GM12878 (cell line): ENCODE results near the gene PRKG1. TPM values are rescaled to one million over a fixed set of nuclear protein-coding genes. Genes with fewer than 3 reads are reported as not detected.

Source experiments
- CBX3 ChIP-seq: fragments of 200-600 bp; sonication (generic); IDR thresholded peaks from 2 replicates; pipeline ENCODE4 v1.6.1; 2016; ENCODE audit warnings: low read depth, borderline replicate concordance
- DPF2 ChIP-seq: fragments of 450-650 bp; IDR thresholded peaks from 2 replicates; pipeline ENCODE4 v1.6.1; 2017; ENCODE audit warnings: mild to moderate bottlenecking
- HDAC6 ChIP-seq: fragments of 200-600 bp; sonication (generic); IDR thresholded peaks from one replicate; pipeline ENCODE4 v1.8.0; 2017; ENCODE audit warnings: antibody characterized with exemption; ENCODE audit not compliant: unreplicated experiment
- NFIC ChIP-seq: IDR thresholded peaks from 2 replicates; pipeline ENCODE4 v1.6.1; 2012; ENCODE audit warnings: low read depth, mild to moderate bottlenecking, inconsistent platforms, low read length, moderate library complexity
- NFYB ChIP-seq: IDR thresholded peaks from 2 replicates; pipeline ENCODE4 v1.6.1; 2011; ENCODE audit warnings: low read depth, mild to moderate bottlenecking, low read length, improper control_type of control experiment, moderate library complexity; ENCODE audit not compliant: insufficient read depth
- RAD51 ChIP-seq: fragments of 450-650 bp; IDR thresholded peaks from 2 replicates; pipeline ENCODE4 v1.6.1; 2016; ENCODE audit warnings: moderate library complexity, mild to moderate bottlenecking, inconsistent platforms
- RELA ChIP-seq: fragments of 450-650 bp; IDR thresholded peaks from 2 replicates; pipeline ENCODE4 v1.8.0; 2014; ENCODE audit warnings: borderline replicate concordance; ENCODE audit not compliant: partially characterized antibody
- SREBF1 ChIP-seq: IDR thresholded peaks from 2 replicates; pipeline ENCODE4 v1.6.1; 2012; ENCODE audit warnings: mild to moderate bottlenecking, low read length
- polyA plus RNA-seq, 11 experiments: library from polyadenylated mRNA; depleted of rRNA in 4 of 11; unstranded in 6 of 11; stranded (reverse) in 5 of 11; fragments of >200 nt; fragmentation: Nextera tagmentation in 4 of 11; fragmentation: Illumina TruSeq in 1 of 11; extraction: Ambion mirVana in 4 of 11; extraction: Trizol in 1 of 11; gene quantifications; 1 replicate in 1 of 11; 2 replicates in 10 of 11; pipeline versions ENCODE4 v1.2.1 to v1.2.3, GENCODE V29; 2011 to 2016; ENCODE audit warnings: inconsistent platforms in 2 of 11, missing spikeins in 2 of 11, low read depth in 1 of 11
- total RNA-seq, 4 experiments: library from RNA; depleted of rRNA in 3 of 4; stranded (reverse); fragments of >200 nt in 3 of 4; fragmentation: Illumina TruSeq in 1 of 4; extraction: Trizol in 1 of 4; gene quantifications; 2 replicates each; pipeline versions ENCODE4 v1.2.1 to v1.2.3, GENCODE V29; 2013 to 2021
- TF ChIP-seq, protein P1 (sequence below): fragments of 450-650 bp; IDR thresholded peaks from 2 replicates; pipeline ENCODE4 v1.6.1; 2017; ENCODE audit warnings: mild to moderate bottlenecking, moderate library complexity
- TF ChIP-seq, protein P2 (sequence below): fragments of 450-650 bp; IDR thresholded peaks from 2 replicates; pipeline ENCODE4 v1.6.1; 2017; ENCODE audit warnings: antibody characterized with exemption, mild to moderate bottlenecking, moderate library complexity
- TF ChIP-seq, protein P3 (sequence below): fragments of 450-650 bp; IDR thresholded peaks from 2 replicates; pipeline ENCODE4 v1.6.1; 2017; ENCODE audit warnings: mild to moderate bottlenecking, moderate library complexity

The PRKG1 gene
- total and polyA plus RNA-seq, 10 of the 15 experiments (the other 5 are each of a cell fraction or from before 2014, with no cell fraction given): 0.04 to 0.05 TPM; not detected in 8

- TF ChIP-seq, protein P1, sequence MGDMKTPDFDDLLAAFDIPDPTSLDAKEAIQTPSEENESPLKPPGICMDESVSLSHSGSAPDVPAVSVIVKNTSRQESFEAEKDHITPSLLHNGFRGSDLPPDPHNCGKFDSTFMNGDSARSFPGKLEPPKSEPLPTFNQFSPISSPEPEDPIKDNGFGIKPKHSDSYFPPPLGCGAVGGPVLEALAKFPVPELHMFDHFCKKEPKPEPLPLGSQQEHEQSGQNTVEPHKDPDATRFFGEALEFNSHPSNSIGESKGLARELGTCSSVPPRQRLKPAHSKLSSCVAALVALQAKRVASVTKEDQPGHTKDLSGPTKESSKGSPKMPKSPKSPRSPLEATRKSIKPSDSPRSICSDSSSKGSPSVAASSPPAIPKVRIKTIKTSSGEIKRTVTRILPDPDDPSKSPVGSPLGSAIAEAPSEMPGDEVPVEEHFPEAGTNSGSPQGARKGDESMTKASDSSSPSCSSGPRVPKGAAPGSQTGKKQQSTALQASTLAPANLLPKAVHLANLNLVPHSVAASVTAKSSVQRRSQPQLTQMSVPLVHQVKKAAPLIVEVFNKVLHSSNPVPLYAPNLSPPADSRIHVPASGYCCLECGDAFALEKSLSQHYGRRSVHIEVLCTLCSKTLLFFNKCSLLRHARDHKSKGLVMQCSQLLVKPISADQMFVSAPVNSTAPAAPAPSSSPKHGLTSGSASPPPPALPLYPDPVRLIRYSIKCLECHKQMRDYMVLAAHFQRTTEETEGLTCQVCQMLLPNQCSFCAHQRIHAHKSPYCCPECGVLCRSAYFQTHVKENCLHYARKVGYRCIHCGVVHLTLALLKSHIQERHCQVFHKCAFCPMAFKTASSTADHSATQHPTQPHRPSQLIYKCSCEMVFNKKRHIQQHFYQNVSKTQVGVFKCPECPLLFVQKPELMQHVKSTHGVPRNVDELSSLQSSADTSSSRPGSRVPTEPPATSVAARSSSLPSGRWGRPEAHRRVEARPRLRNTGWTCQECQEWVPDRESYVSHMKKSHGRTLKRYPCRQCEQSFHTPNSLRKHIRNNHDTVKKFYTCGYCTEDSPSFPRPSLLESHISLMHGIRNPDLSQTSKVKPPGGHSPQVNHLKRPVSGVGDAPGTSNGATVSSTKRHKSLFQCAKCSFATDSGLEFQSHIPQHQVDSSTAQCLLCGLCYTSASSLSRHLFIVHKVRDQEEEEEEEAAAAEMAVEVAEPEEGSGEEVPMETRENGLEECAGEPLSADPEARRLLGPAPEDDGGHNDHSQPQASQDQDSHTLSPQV: no peak
- no peak for TF ChIP-seq SREBF1
- TF ChIP-seq CBX3: no peak
- TF ChIP-seq, protein P2, sequence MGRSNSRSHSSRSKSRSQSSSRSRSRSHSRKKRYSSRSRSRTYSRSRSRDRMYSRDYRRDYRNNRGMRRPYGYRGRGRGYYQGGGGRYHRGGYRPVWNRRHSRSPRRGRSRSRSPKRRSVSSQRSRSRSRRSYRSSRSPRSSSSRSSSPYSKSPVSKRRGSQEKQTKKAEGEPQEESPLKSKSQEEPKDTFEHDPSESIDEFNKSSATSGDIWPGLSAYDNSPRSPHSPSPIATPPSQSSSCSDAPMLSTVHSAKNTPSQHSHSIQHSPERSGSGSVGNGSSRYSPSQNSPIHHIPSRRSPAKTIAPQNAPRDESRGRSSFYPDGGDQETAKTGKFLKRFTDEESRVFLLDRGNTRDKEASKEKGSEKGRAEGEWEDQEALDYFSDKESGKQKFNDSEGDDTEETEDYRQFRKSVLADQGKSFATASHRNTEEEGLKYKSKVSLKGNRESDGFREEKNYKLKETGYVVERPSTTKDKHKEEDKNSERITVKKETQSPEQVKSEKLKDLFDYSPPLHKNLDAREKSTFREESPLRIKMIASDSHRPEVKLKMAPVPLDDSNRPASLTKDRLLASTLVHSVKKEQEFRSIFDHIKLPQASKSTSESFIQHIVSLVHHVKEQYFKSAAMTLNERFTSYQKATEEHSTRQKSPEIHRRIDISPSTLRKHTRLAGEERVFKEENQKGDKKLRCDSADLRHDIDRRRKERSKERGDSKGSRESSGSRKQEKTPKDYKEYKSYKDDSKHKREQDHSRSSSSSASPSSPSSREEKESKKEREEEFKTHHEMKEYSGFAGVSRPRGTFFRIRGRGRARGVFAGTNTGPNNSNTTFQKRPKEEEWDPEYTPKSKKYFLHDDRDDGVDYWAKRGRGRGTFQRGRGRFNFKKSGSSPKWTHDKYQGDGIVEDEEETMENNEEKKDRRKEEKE: no peak
- TF ChIP-seq RAD51: no peak
- TF ChIP-seq, protein P3, sequence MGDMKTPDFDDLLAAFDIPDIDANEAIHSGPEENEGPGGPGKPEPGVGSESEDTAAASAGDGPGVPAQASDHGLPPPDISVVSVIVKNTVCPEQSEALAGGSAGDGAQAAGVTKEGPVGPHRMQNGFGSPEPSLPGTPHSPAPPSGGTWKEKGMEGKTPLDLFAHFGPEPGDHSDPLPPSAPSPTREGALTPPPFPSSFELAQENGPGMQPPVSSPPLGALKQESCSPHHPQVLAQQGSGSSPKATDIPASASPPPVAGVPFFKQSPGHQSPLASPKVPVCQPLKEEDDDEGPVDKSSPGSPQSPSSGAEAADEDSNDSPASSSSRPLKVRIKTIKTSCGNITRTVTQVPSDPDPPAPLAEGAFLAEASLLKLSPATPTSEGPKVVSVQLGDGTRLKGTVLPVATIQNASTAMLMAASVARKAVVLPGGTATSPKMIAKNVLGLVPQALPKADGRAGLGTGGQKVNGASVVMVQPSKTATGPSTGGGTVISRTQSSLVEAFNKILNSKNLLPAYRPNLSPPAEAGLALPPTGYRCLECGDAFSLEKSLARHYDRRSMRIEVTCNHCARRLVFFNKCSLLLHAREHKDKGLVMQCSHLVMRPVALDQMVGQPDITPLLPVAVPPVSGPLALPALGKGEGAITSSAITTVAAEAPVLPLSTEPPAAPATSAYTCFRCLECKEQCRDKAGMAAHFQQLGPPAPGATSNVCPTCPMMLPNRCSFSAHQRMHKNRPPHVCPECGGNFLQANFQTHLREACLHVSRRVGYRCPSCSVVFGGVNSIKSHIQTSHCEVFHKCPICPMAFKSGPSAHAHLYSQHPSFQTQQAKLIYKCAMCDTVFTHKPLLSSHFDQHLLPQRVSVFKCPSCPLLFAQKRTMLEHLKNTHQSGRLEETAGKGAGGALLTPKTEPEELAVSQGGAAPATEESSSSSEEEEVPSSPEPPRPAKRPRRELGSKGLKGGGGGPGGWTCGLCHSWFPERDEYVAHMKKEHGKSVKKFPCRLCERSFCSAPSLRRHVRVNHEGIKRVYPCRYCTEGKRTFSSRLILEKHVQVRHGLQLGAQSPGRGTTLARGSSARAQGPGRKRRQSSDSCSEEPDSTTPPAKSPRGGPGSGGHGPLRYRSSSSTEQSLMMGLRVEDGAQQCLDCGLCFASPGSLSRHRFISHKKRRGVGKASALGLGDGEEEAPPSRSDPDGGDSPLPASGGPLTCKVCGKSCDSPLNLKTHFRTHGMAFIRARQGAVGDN: no peak
- TF ChIP-seq HDAC6: no peak
- no peak for TF ChIP-seq RELA
- no peak for TF ChIP-seq DPF2
- TF ChIP-seq NFYB: no peak
- TF ChIP-seq NFIC: no peak
- TF ChIP-seq, all 136 proteins: peak for 0
These were observed 670.1 kb downstream of the PRKG1 start (continued) for GRCh38 chr10:51744235-51745000.
